Stimulated activated CD4-positive, alpha-beta T cell treated with anti-CD3 and anti-CD28 coated beads, Interleukin-2, amount 100 ng/mL, for 24 hours (primary cell): ENCODE results near the gene TMEM91.

Experiments
- DNase-seq, 2 donors: peaks; one replicate each; pipeline ENCODE4 v3.0.0-alpha.2; 2020

The TMEM91 gene

GRCh38 chr19:41412953-41413352, 36.6 kb downstream of the TMEM91 start:
- no peak for DNase-seq

GRCh38 chr19:41413947-41414346, 37.6 kb downstream of the TMEM91 start:
- no peak for DNase-seq

- DNase-seq = no peak
Observed at GRCh38 chr19:41414461-41414860, 38.1 kb downstream of the TMEM91 start.

- DNase-seq = no peak
Observed at GRCh38 chr19:41415154-41415571, 38.8 kb downstream of the TMEM91 start.

GRCh38 chr19:41416194-41416674, 39.9 kb downstream of the TMEM91 start:
- no peak for DNase-seq

GRCh38 chr19:41420101-41420880, 44.0 kb downstream of the TMEM91 start:
- DNase-seq = no peak

GRCh38 chr19:41421314-41421713, 45.0 kb downstream of the TMEM91 start:
- no peak for DNase-seq

- DNase-seq = no peak
Observed at GRCh38 chr19:41421973-41422372, 45.6 kb downstream of the TMEM91 start.

- DNase-seq = no peak
Observed at GRCh38 chr19:41422456-41422855, 46.1 kb downstream of the TMEM91 start.

GRCh38 chr19:41422955-41423354, 46.6 kb downstream of the TMEM91 start:
- no peak for DNase-seq

- no peak for DNase-seq
Observed at GRCh38 chr19:41424335-41425173, 48.2 kb downstream of the TMEM91 start.

GRCh38 chr19:41425174-41426115, 49.1 kb downstream of the TMEM91 start:
- DNase-seq = no peak

- no peak for DNase-seq
Observed at GRCh38 chr19:41426116-41426841, 49.9 kb downstream of the TMEM91 start.

GRCh38 chr19:41426952-41427646, 50.8 kb downstream of the TMEM91 start, which contains the start of gene B3GNT8:
B3GNT8 (minus strand) TSS chr19:41427374; CDS start chr19:41426778, 596 bp downstream.
- peak; percentile 50 to 51 for DNase-seq

- DNase-seq = peak; percentile 28
Observed at GRCh38 chr19:41427647-41428480, 51.5 kb downstream of the TMEM91 start.

- no peak for DNase-seq
Observed at GRCh38 chr19:41428481-41428859, 52.1 kb downstream of the TMEM91 start.

- no peak for DNase-seq
Observed at GRCh38 chr19:41430922-41431321, 54.6 kb downstream of the TMEM91 start.

GRCh38 chr19:41431426-41432386, 55.4 kb downstream of the TMEM91 start:
- DNase-seq = no peak

GRCh38 chr19:41433171-41433570, 56.8 kb downstream of the TMEM91 start:
- DNase-seq = no peak
